SK-N-SH (cell line): ENCODE data around the gene HOXA5.

Experiments used
- POLR2AphosphoS5 ChIP-seq: IDR thresholded peaks from 2 replicates; pipeline ENCODE4 v1.6.1; 2012; ENCODE audit warnings: low read depth, low read length
- TF ChIP-seq, protein P1 (sequence below): fragments of 200-600 bp; sonication (generic); IDR thresholded peaks from 2 replicates; pipeline ENCODE4 v1.6.1; 2017; ENCODE audit warnings: antibody characterized with exemption, mild to moderate bottlenecking, moderate library complexity

GRCh38 chr7:27094304-27095049 is 49.0 kb downstream of the HOXA5 start:
- TF ChIP-seq, protein P1, sequence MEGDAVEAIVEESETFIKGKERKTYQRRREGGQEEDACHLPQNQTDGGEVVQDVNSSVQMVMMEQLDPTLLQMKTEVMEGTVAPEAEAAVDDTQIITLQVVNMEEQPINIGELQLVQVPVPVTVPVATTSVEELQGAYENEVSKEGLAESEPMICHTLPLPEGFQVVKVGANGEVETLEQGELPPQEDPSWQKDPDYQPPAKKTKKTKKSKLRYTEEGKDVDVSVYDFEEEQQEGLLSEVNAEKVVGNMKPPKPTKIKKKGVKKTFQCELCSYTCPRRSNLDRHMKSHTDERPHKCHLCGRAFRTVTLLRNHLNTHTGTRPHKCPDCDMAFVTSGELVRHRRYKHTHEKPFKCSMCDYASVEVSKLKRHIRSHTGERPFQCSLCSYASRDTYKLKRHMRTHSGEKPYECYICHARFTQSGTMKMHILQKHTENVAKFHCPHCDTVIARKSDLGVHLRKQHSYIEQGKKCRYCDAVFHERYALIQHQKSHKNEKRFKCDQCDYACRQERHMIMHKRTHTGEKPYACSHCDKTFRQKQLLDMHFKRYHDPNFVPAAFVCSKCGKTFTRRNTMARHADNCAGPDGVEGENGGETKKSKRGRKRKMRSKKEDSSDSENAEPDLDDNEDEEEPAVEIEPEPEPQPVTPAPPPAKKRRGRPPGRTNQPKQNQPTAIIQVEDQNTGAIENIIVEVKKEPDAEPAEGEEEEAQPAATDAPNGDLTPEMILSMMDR = no peak
- TF ChIP-seq POLR2AphosphoS5 = no peak
